OCI-LY7 (cell line): ENCODE data around the gene VASH2. TPM values are rescaled to one million over a fixed set of nuclear protein-coding genes. Genes with fewer than 3 reads are reported as not detected.

Source experiments
- Bru-seq: library from RNA; stranded (reverse); fragments of 400-500 nt; gene quantifications from one replicate; lab custom pipeline; 2021; lab: Mats Ljungman, UMichigan
- BruChase-seq, 2 experiments: library from RNA; stranded (reverse); fragments of 400-500 nt; gene quantifications; one replicate each; lab custom pipeline; 2021; lab: Mats Ljungman, UMichigan
- BruUV-seq: library from RNA; stranded (reverse); fragments of 400-500 nt; replicated peaks from 2 replicates; lab custom pipeline; 2021; lab: Mats Ljungman, UMichigan
- CTCF ChIA-PET: fragments of 300-600 bp; sonication (Branson Sonifier 250); formaldehyde crosslinking; loops from one replicate; lab custom pipeline; 2022; ENCODE audit warnings: antibody characterized with exemption; ENCODE audit not compliant: unreplicated experiment; lab: Charles Lee
- POLR2A ChIA-PET: fragments of 300-600 bp; sonication (Branson Sonifier 250); formaldehyde crosslinking; loops from one replicate; lab custom pipeline; 2022; ENCODE audit warnings: antibody characterized with exemption; lab: Charles Lee
- DNase-seq: peaks from one replicate; pipeline ENCODE4 v3.0.0-alpha.2; 2015; ENCODE audit warnings: low spot score
- H2AFZ ChIP-seq: fragments of 200-600 bp; sonication (generic), shearing (Covaris generic); 2 replicates; pipeline ENCODE4 v1.6.1; 2014; ENCODE audit warnings: mild to moderate bottlenecking, antibody characterized with exemption, low read length, moderate library complexity
- H3K27ac ChIP-seq: fragments of 200-600 bp; sonication (generic); 2 replicates; pipeline ENCODE4 v1.5.1; 2014; ENCODE audit warnings: mixed run types, low read depth, mild to moderate bottlenecking, moderate library complexity, low read length, inconsistent platforms; ENCODE audit not compliant: poor library complexity, severe bottlenecking
- H3K36me3 ChIP-seq: fragments of 200-600 bp; sonication (generic); 2 replicates; pipeline ENCODE4 v1.6.1; 2014; ENCODE audit warnings: mild to moderate bottlenecking, antibody characterized with exemption, low read length, moderate library complexity, mixed read lengths; ENCODE audit not compliant: insufficient read depth
- H3K4me1 ChIP-seq: fragments of 200-600 bp; sonication (generic); 2 replicates; pipeline ENCODE4 v1.5.1; 2014; ENCODE audit warnings: mild to moderate bottlenecking, low read length; ENCODE audit not compliant: insufficient read depth, poor library complexity, severe bottlenecking
- H3K4me2 ChIP-seq: fragments of 200-600 bp; sonication (generic); 2 replicates; pipeline ENCODE4 v1.6.1; 2014; ENCODE audit warnings: mild to moderate bottlenecking, low read length
- H3K4me3 ChIP-seq: fragments of 200-600 bp; sonication (generic); 2 replicates; pipeline ENCODE4 v1.5.1; 2014; ENCODE audit warnings: mild to moderate bottlenecking, low read depth, low read length; ENCODE audit not compliant: poor library complexity, severe bottlenecking
- H3K79me2 ChIP-seq: fragments of 200-600 bp; sonication (generic); 2 replicates; pipeline ENCODE4 v1.6.1; 2016; ENCODE audit warnings: low read depth, mild to moderate bottlenecking, low read length, moderate library complexity, mixed read lengths; ENCODE audit not compliant: insufficient read depth
- H3K9me2 ChIP-seq: fragments of 200-600 bp; sonication (generic); 2 replicates; pipeline ENCODE4 v1.6.1; 2016; ENCODE audit warnings: mild to moderate bottlenecking, low read length, mixed read lengths; ENCODE audit not compliant: insufficient read depth
- H3K9me3 ChIP-seq: fragments of 200-600 bp; sonication (generic); 2 replicates; pipeline ENCODE4 v1.6.1; 2014; ENCODE audit warnings: mild to moderate bottlenecking, mixed run types, low read length, mixed read lengths
- H4K20me1 ChIP-seq: fragments of 200-600 bp; sonication (generic); 2 replicates; pipeline ENCODE4 v1.6.1; 2014; ENCODE audit warnings: mild to moderate bottlenecking, antibody characterized with exemption, low read length, moderate library complexity, mixed read lengths; ENCODE audit not compliant: insufficient read depth
- CTCF ChIP-seq: fragments of 200-600 bp; sonication (generic); conservative IDR thresholded peaks from 2 replicates; pipeline ENCODE4 v1.5.1; 2014; ENCODE audit warnings: mild to moderate bottlenecking, antibody characterized with exemption, low read length, moderate library complexity, mixed read lengths
- EZH2phosphoT487 ChIP-seq: fragments of 200-600 bp; sonication (generic); IDR thresholded peaks from 2 replicates; pipeline ENCODE4 v1.6.1; 2018; ENCODE audit warnings: low read depth, borderline replicate concordance, mild to moderate bottlenecking, mixed run types, antibody characterized with exemption, low read length, moderate library complexity, mixed read lengths
- intact Hi-C: fragments of 100-400 bp; cut with micrococcal nuclease; formaldehyde crosslinking; loops from one replicate; pipeline ENCODE4 v1.10.0; 2022; ENCODE audit not compliant: unreplicated experiment
- long read RNA-seq: library from polyadenylated mRNA; stranded (forward); transcript quantifications from one replicate; pipeline ENCODE4 v2.0.0, GENCODE V29; 2022
- total RNA-seq, 2 experiments: library from RNA; depleted of rRNA in 1 of 2; stranded (reverse); fragments of >200 nt in 1 of 2; shearing (Covaris generic) in 1 of 2; gene quantifications; 2 replicates each; pipeline ENCODE4 v1.2.3, GENCODE V29; 2014 to 2022

The VASH2 gene
- total RNA-seq (2014; rRNA removed; shearing (Covaris generic)), result 3.4 and 7.3 TPM in 2 replicates
- total RNA-seq (2022), result 7.4 and 7.5 TPM in 2 replicates
- Bru-seq, nascent RNA, result percentile 45 among the genes with signal in this experiment
- percentile 45 among the genes with signal in this experiment for BruChase-seq, experiment 1, labeled RNA remaining after a 6-hour chase
- percentile 47 among the genes with signal in this experiment for BruChase-seq, experiment 2, labeled RNA remaining after a 2-hour chase
- long read RNA-seq, partial matches to known transcripts, result 0 of 7 reads
- long read RNA-seq, other reads (novel, unspliced or antisense), result 7 of 7 reads

- BruUV-seq, result no TSS peak
- no peaks in the 10 kb centered on the region for H4K20me1 ChIP-seq
- no peak within 1 kb of the TSS for H3K27ac ChIP-seq
- no peaks in the 10 kb centered on the region for H3K36me3 ChIP-seq
- H3K79me2 ChIP-seq, result no peaks in the 10 kb centered on the region
- POLR2A ChIA-PET, result interaction anchor here (1.8 kb wide), 1 partner anchor 11 kb away, joined by 4 read pairs; no protein-coding TSS in a partner anchor
- TF ChIP-seq EZH2phosphoT487 (no peak), CTCF (no peak; the same call in 1 of the 2 replicates)
- peaks cover 67% of the 10 kb centered on the region for H3K4me1 ChIP-seq
- H3K9me2 ChIP-seq, result no peaks in the 10 kb centered on the region
- H3K9me3 ChIP-seq, result peaks cover 9% of the 10 kb centered on the region; the same call in 1 of the 2 replicates
- DNase-seq, result peak; percentile 81
- peak within 1 kb of the TSS; percentile 54 for H3K4me2 ChIP-seq
- H2AFZ ChIP-seq, result peak within 1 kb of the TSS; percentile 13; the same call in 1 of the 2 replicates
- H3K4me3 ChIP-seq, result peak within 1 kb of the TSS; percentile 68
- CTCF ChIA-PET, result interaction anchor here (0.6 kb wide), 1 partner anchor 39 kb away, joined by 3 read pairs; no protein-coding TSS in a partner anchor
- intact Hi-C loops, result no loop called here
Measured at GRCh38 chr1:212950243-212951125, at the start of gene VASH2. Gene VASH2 (plus strand): TSS chr1:212950541. CDS start chr1:212951543, 1,002 bp downstream.

GRCh38 chr1:212901290-212901689, 49.1 kb upstream of the VASH2 start:
- Histone ChIP-seq H3K9me2 (no peaks in the 10 kb centered on the region), H3K36me3 (peaks cover 43% of the 10 kb centered on the region), H3K4me3 (no peak overlapping the region), H4K20me1 (no peaks in the 10 kb centered on the region), H3K9me3 (peaks cover 26% of the 10 kb centered on the region), H3K4me1 (no peaks in the 10 kb centered on the region), H3K79me2 (no peaks in the 10 kb centered on the region), H3K4me2 (no peak overlapping the region), H3K27ac (no peak overlapping the region), H2AFZ (no peak overlapping the region)
- no peak for DNase-seq
- TF ChIP-seq CTCF (no peak), EZH2phosphoT487 (no peak)
- POLR2A ChIA-PET, result interaction anchor here (0.6 to 2.2 kb wide), 8 partner anchors 9 to 1751 kb away, joined by 3 to 11 read pairs (median 3); no protein-coding TSS in a partner anchor
- CTCF ChIA-PET, result interaction anchor here (0.6 kb wide), 1 partner anchor 80 kb away, joined by 3 read pairs; no protein-coding TSS in a partner anchor
- intact Hi-C loops, result no loop called here
- BruUV-seq, result no TSS peak
